ENCODE results near the gene CYB5R2.
"Not testable (repeated sequence)": the region's sequence is repeated elsewhere in the genome, so short reads cannot be mapped to it uniquely, and the experiment has no call there.

The CYB5R2 gene

DNA sequence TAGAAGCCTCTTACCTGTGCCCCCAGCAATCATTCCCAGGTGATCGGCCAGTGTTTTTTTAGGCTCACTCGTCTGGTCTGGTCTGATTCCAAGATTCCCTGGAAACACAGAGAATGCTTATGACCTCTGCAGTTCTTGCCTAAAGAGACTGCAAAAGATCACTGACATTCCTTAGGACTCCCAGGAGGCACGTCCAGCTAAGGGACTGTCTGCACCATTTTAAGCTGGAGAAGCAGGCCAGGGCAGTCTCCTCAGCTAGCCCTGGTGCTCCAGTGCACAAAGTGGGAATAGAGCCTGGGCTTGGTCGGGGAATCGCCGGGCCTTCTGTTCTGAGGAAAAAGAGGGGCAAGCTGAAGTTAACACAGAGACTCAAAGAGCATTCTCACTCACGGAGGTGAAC lies 4.8 kb downstream of the CYB5R2 start:
- Histone ChIP-seq H3K27ac (no peak overlapping the region), H3K27me3 (replicated peaks) (peaks cover under 1% of the 10 kb centered on the region), H3K4me3 (ENCODE audit: low read depth, low read length) (no peak overlapping the region), H3K36me3 (replicated peaks) (no peaks in the 10 kb centered on the region)
- DNase-seq, result no peak
- in situ Hi-C loops (cut with HindIII; ENCODE audit: low pct_ligation_motif_present, low sequenced_read_pairs), result no loop called here
- TF ChIP-seq, protein P1, sequence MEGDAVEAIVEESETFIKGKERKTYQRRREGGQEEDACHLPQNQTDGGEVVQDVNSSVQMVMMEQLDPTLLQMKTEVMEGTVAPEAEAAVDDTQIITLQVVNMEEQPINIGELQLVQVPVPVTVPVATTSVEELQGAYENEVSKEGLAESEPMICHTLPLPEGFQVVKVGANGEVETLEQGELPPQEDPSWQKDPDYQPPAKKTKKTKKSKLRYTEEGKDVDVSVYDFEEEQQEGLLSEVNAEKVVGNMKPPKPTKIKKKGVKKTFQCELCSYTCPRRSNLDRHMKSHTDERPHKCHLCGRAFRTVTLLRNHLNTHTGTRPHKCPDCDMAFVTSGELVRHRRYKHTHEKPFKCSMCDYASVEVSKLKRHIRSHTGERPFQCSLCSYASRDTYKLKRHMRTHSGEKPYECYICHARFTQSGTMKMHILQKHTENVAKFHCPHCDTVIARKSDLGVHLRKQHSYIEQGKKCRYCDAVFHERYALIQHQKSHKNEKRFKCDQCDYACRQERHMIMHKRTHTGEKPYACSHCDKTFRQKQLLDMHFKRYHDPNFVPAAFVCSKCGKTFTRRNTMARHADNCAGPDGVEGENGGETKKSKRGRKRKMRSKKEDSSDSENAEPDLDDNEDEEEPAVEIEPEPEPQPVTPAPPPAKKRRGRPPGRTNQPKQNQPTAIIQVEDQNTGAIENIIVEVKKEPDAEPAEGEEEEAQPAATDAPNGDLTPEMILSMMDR (IDR thresholded peaks at IDR 0.05; ENCODE audit: low read depth, low read length, missing control alignments), result no peak

DNA sequence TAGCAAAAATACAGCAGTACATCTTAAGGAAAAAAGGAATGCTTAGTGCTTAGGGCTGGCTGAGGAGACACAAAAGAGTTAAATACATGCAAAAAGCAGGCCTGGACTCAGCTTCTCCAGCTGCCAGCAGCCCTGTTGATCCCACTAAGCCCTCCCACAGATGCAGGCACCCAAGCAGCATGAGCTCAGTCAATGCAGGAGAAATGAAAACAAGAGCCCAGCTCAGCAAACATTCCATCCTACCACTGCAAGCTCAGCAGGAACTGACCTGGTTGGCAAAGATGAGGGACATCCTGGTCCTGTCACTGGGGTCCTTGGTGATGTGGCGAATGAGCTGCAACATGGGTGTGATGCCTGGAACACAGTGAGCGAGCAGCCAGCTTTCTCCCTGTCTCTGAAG lies 5.8 kb downstream of the CYB5R2 start:
- no peaks in the 10 kb centered on the region for H3K27me3 ChIP-seq (replicated peaks)
- in situ Hi-C loops (cut with HindIII; ENCODE audit: low pct_ligation_motif_present, low sequenced_read_pairs), result no loop called here
- peak; percentile 35 for DNase-seq
- H3K36me3 ChIP-seq (replicated peaks), result no peaks in the 10 kb centered on the region
- H3K27ac ChIP-seq, result no peak overlapping the region
- no peak overlapping the region for H3K4me3 ChIP-seq (ENCODE audit: low read depth, low read length)
- TF ChIP-seq, protein P1 (IDR thresholded peaks at IDR 0.05; ENCODE audit: low read depth, low read length, missing control alignments), result no peak

DNA sequence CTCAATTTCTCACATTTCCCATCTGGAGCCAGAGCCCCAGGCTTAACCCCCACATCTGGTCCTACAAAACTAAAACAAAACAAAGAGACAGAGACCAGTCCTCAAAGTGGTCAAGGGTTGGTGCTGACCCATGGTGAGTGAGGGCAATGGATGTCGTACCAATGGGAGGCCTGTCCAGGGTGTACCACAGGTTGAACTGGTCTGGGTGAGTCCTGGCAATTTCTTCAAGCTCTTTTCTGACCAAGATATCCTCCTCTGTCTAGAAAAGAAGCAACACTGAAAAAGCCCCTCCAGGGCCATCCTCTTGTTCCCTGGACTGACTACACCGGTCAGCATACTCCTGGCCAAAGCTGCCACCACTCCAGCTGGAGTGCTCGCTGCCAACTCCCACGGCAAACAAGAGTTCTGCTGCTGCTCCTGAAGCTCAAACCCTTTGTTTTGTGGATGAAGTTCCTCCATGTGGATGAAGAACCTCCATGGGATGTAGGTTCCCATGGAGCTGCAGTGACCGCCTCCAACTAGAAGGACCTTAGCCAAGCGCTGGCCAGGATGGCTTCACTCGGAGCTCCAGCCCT lies 6.9 kb downstream of the CYB5R2 start:
- Histone ChIP-seq H3K27ac (no peak overlapping the region), H3K36me3 (replicated peaks) (no peaks in the 10 kb centered on the region), H3K27me3 (replicated peaks) (no peaks in the 10 kb centered on the region), H3K4me3 (ENCODE audit: low read depth, low read length) (no peak overlapping the region)
- in situ Hi-C loops (cut with HindIII; ENCODE audit: low pct_ligation_motif_present, low sequenced_read_pairs), result no loop called here
- TF ChIP-seq, protein P1 (IDR thresholded peaks at IDR 0.05; ENCODE audit: low read depth, low read length, missing control alignments), result no peak
- no peak for DNase-seq

DNA sequence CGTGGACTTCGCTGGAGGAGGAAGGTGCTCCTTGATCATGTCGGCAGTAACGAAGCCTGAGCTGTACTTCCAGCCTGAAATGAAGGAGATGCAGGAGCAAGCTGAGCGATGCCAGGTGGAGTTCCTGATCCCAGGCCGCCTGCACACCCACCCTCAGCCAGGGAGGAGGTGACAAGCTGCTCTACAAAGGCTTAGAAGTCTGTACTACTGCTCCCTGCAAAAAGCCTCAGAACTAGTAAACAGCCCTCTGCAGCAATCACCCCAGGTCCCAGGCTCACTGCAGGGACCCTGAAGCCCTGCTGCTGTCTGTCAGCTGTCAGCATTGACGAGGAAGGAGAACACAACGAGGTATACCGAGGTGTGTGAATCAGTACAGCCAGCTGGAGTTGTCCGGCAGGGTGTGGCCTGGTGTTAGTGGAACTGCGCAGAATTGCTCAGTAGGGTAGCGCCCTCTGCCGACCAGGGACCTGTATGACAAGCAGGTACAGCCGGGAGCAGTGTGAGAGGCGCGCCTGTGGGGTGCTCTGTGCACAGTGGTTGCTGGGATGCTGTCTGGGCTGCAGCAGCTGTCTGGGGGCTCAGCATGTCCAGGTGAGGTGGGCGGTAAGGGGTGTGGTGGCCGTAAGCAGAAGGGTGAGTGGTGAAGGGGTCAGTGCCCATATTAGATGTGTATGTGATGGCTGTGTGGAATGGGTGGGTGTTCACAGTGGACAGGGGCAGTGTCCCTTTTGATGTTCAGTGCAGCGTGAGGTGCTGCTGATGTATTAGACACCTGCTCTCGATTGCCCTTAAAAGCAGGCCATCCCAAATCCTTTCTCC lies 7.6 kb downstream of the CYB5R2 start:
- no peaks in the 10 kb centered on the region for H3K27me3 ChIP-seq (replicated peaks)
- DNase-seq, result peak; percentile 69
- H3K27ac ChIP-seq, result no peak overlapping the region
- in situ Hi-C loops (cut with HindIII; ENCODE audit: low pct_ligation_motif_present, low sequenced_read_pairs), result no loop called here
- H3K4me3 ChIP-seq (ENCODE audit: low read depth, low read length), result no peak overlapping the region
- TF ChIP-seq, protein P1 (IDR thresholded peaks at IDR 0.05; ENCODE audit: low read depth, low read length, missing control alignments), result peak; percentile 88
- H3K36me3 ChIP-seq (replicated peaks), result no peaks in the 10 kb centered on the region

DNA sequence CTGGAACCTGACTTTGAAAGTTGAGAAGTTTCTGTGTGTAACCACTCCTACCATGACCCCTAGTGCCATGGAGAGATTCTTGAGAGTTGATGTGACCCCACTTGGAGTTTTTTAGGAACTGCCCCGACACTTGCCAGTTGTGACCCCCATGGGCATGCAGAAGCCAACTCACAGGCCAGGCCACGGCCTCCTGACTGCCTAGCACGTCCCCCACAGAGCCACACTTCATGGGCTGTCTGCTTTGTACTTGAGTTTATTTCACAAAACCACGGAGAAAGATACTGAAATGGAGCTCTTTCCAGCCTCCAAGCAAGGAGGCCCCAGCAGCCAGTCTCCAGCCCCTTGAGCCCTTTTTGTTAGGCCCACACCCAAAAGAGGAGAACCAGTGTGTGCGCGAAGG lies 8.4 kb downstream of the CYB5R2 start:
- in situ Hi-C loops (cut with HindIII; ENCODE audit: low pct_ligation_motif_present, low sequenced_read_pairs), result no loop called here
- H3K36me3 ChIP-seq (replicated peaks), result no peaks in the 10 kb centered on the region
- no peak for DNase-seq
- H3K4me3 ChIP-seq (ENCODE audit: low read depth, low read length), result no peak overlapping the region
- H3K27me3 ChIP-seq (replicated peaks), result no peaks in the 10 kb centered on the region
- TF ChIP-seq, protein P1 (IDR thresholded peaks at IDR 0.05; ENCODE audit: low read depth, low read length, missing control alignments), result no peak
- no peak overlapping the region for H3K27ac ChIP-seq

DNA sequence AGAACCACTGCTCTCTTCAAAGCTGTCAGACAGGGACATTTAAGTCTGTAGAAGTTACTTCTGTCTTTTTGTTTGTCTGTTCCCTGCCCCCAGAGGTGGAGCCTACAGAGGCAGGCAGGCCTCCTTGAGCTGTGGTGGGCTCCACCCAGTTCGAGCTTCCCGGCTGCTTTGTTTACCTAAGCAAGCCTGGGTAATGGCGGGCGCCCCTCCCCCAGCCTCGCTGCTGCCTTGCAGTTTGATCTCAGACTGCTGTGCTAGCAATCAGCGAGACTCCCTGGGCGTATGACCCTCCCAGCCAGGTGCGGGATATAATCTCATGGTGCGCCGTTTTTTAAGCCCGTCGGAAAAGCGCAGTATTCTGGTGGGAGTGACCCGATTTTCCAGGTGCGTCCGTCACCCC lies 9.8 kb downstream of the CYB5R2 start:
- in situ Hi-C loops (cut with HindIII; ENCODE audit: low pct_ligation_motif_present, low sequenced_read_pairs); H3K27ac ChIP-seq; H3K4me3 ChIP-seq (ENCODE audit: low read depth, low read length); H3K27me3 ChIP-seq (replicated peaks); DNase-seq; H3K36me3 ChIP-seq (replicated peaks): not testable (repeated sequence)

Measured in brain microvascular endothelial cell (primary cell).